Measurements from ENCODE around the gene MAML2.

The MAML2 gene

GRCh38 chr11:96024666-96025065 lies 318.3 kb downstream of the MAML2 start:
- no peaks in the 10 kb centered on the region for H3K4me1 ChIP-seq (ENCODE audit: insufficient read depth, low read length)
- H3K9ac ChIP-seq (ENCODE audit: low read depth, low read length): no peak overlapping the region
- ATAC-seq (ENCODE audit: insufficient read depth, low read depth): 0 out of 3 replicates have a peak, but pooled peaks have one; percentile 54
- no peak overlapping the region for H3K27ac ChIP-seq (ENCODE audit: low read length)
- H3K4me2 ChIP-seq (ENCODE audit: insufficient read depth, low read length): no peak overlapping the region
- no peaks in the 10 kb centered on the region for H3K9me3 ChIP-seq (ENCODE audit: insufficient read depth, low read length, severe bottlenecking)
- no peaks in the 10 kb centered on the region for H3K79me2 ChIP-seq (ENCODE audit: insufficient read depth, low read length)
- H3K27me3 ChIP-seq (ENCODE audit: insufficient read depth, low read length, poor library complexity): no peaks in the 10 kb centered on the region
- H3K4me3 ChIP-seq (ENCODE audit: low read depth in 1 of 2, low read length in 2 of 2): no peak overlapping the region
- no peak for DNase-seq
- H3K36me3 ChIP-seq (ENCODE audit: insufficient read depth, low read length): no peaks in the 10 kb centered on the region
- no peak overlapping the region for H2AFZ ChIP-seq (ENCODE audit: low read depth, low read length)
- TF ChIP-seq EZH2 (IDR thresholded peaks at IDR 0.05; ENCODE audit: borderline replicate concordance, low read depth, low read length, severe bottlenecking): no peak
- no peak for TF ChIP-seq CTCF (IDR thresholded peaks at IDR 0.05; ENCODE audit: borderline replicate concordance, extremely low read depth, low read length, poor library complexity, severe bottlenecking)
- H4K20me1 ChIP-seq (ENCODE audit: insufficient read depth, low read length): no peaks in the 10 kb centered on the region

GRCh38 chr11:96023275-96023674 lies 319.7 kb downstream of the MAML2 start:
- H3K36me3 ChIP-seq (ENCODE audit: insufficient read depth, low read length): no peaks in the 10 kb centered on the region
- H3K27me3 ChIP-seq (ENCODE audit: insufficient read depth, low read length, poor library complexity): no peaks in the 10 kb centered on the region
- no peak overlapping the region for H3K27ac ChIP-seq (ENCODE audit: low read length)
- no peaks in the 10 kb centered on the region for H3K79me2 ChIP-seq (ENCODE audit: insufficient read depth, low read length)
- DNase-seq (no peak), ATAC-seq (ENCODE audit: insufficient read depth, low read depth) (no peak)
- H3K4me3 ChIP-seq (ENCODE audit: low read depth in 1 of 2, low read length in 2 of 2): no peak overlapping the region
- no peaks in the 10 kb centered on the region for H4K20me1 ChIP-seq (ENCODE audit: insufficient read depth, low read length)
- no peak overlapping the region for H2AFZ ChIP-seq (ENCODE audit: low read depth, low read length)
- H3K4me2 ChIP-seq (ENCODE audit: insufficient read depth, low read length): no peak overlapping the region
- no peaks in the 10 kb centered on the region for H3K9me3 ChIP-seq (ENCODE audit: insufficient read depth, low read length, severe bottlenecking)
- no peaks in the 10 kb centered on the region for H3K4me1 ChIP-seq (ENCODE audit: insufficient read depth, low read length)
- no peak overlapping the region for H3K9ac ChIP-seq (ENCODE audit: low read depth, low read length)
- no peak for TF ChIP-seq EZH2 (IDR thresholded peaks at IDR 0.05; ENCODE audit: borderline replicate concordance, low read depth, low read length, severe bottlenecking)
- no peak for TF ChIP-seq CTCF (IDR thresholded peaks at IDR 0.05; ENCODE audit: borderline replicate concordance, extremely low read depth, low read length, poor library complexity, severe bottlenecking)

- TF ChIP-seq CTCF (IDR thresholded peaks at IDR 0.05; ENCODE audit: borderline replicate concordance, extremely low read depth, low read length, poor library complexity, severe bottlenecking): no peak
- no peak for TF ChIP-seq EZH2 (IDR thresholded peaks at IDR 0.05; ENCODE audit: borderline replicate concordance, low read depth, low read length, severe bottlenecking)
- DNase-seq (no peak), ATAC-seq (ENCODE audit: insufficient read depth, low read depth) (no peak)
- Histone ChIP-seq H3K9ac (ENCODE audit: low read depth, low read length) (no peak overlapping the region), H4K20me1 (ENCODE audit: insufficient read depth, low read length) (no peaks in the 10 kb centered on the region), H3K4me1 (ENCODE audit: insufficient read depth, low read length) (no peaks in the 10 kb centered on the region), H3K79me2 (ENCODE audit: insufficient read depth, low read length) (no peaks in the 10 kb centered on the region), H3K27ac (ENCODE audit: low read length) (no peak overlapping the region), H3K4me3 (ENCODE audit: low read depth in 1 of 2, low read length in 2 of 2) (no peak overlapping the region), H3K9me3 (ENCODE audit: insufficient read depth, low read length, severe bottlenecking) (no peaks in the 10 kb centered on the region), H3K4me2 (ENCODE audit: insufficient read depth, low read length) (no peak overlapping the region), H3K27me3 (ENCODE audit: insufficient read depth, low read length, poor library complexity) (no peaks in the 10 kb centered on the region), H2AFZ (ENCODE audit: low read depth, low read length) (no peak overlapping the region), H3K36me3 (ENCODE audit: insufficient read depth, low read length) (no peaks in the 10 kb centered on the region)
Observed at GRCh38 chr11:96021901-96022650, 320.9 kb downstream of the MAML2 start.

Data from DND-41 (cell line).